Activated CD4-positive, alpha-beta T cell treated with anti-CD3 and anti-CD28 coated beads, Interleukin-2, amount 50 U/mL, for 16 hours (primary cell): Measurements from ENCODE around the gene STX8.
A peak's percentile ranks its signal among the peaks of the same experiment; 100 is the strongest.

Experiments used
- DNase-seq: peaks from one replicate; pipeline ENCODE4 v3.0.0-alpha.2; 2020

STX8 gene

GRCh38 chr17:9256751-9257629, 318.6 kb downstream of the STX8 start:
- no peak for DNase-seq

GRCh38 chr17:9256361-9256750, 319.3 kb downstream of the STX8 start:
- no peak for DNase-seq

- DNase-seq: no peak
These were observed 319.8 kb downstream of the STX8 start for GRCh38 chr17:9255833-9256232.

- no peak for DNase-seq
These were observed 320.8 kb downstream of the STX8 start for GRCh38 chr17:9254841-9255240.

- DNase-seq: no peak
These were observed 322.3 kb downstream of the STX8 start for GRCh38 chr17:9253308-9253707.

- no peak for DNase-seq
These were observed 324.3 kb downstream of the STX8 start for GRCh38 chr17:9251273-9251672.

- DNase-seq: no peak
These were observed 326.2 kb downstream of the STX8 start for GRCh38 chr17:9249245-9249953.

GRCh38 chr17:9247401-9247938, 328.1 kb downstream of the STX8 start:
- no peak for DNase-seq

- no peak for DNase-seq
These were observed 331.3 kb downstream of the STX8 start for GRCh38 chr17:9244066-9245052.

GRCh38 chr17:9242983-9243382, 332.6 kb downstream of the STX8 start:
- DNase-seq: no peak

- DNase-seq: no peak
These were observed 333.1 kb downstream of the STX8 start for GRCh38 chr17:9242497-9242881.

- DNase-seq: no peak
These were observed 333.7 kb downstream of the STX8 start for GRCh38 chr17:9241774-9242496.

GRCh38 chr17:9241371-9241712, 334.3 kb downstream of the STX8 start:
- no peak for DNase-seq

- DNase-seq: no peak
These were observed 334.8 kb downstream of the STX8 start for GRCh38 chr17:9240659-9241370.

GRCh38 chr17:9239793-9240658, 335.6 kb downstream of the STX8 start:
- peak; percentile 64 for DNase-seq

GRCh38 chr17:9239246-9239792, 336.3 kb downstream of the STX8 start:
- no peak for DNase-seq

GRCh38 chr17:9238340-9239245, 337.0 kb downstream of the STX8 start:
- no peak for DNase-seq

- no peak for DNase-seq
These were observed 337.8 kb downstream of the STX8 start for GRCh38 chr17:9237661-9238301.

- DNase-seq: no peak
These were observed 338.6 kb downstream of the STX8 start for GRCh38 chr17:9237053-9237410.
